Astrocyte (in vitro differentiated cells and primary cell): ENCODE results near the gene SH3D21.

Experiments
- CTCF ChIP-seq: IDR thresholded peaks from 2 replicates; pipeline ENCODE4 v1.5.1; 2011; ENCODE audit warnings: low read depth, mild to moderate bottlenecking, inconsistent platforms, low read length, moderate library complexity; ENCODE audit not compliant: insufficient read depth
- EZH2 ChIP-seq: IDR thresholded peaks from 2 replicates; pipeline ENCODE4 v1.6.1; 2012; ENCODE audit warnings: mild to moderate bottlenecking, low read length, inconsistent platforms; ENCODE audit not compliant: insufficient read depth

GRCh38 chr1:36367066-36367465 lies 60.9 kb downstream of the SH3D21 start:
- no peak for TF ChIP-seq CTCF
- no peak for TF ChIP-seq EZH2
